Activated CD4-positive, alpha-beta T cell treated with anti-CD3 and anti-CD28 coated beads, Interleukin-2, amount 10 ng/mL, durations not matched to agents 7 days and 5 days (primary cell): ENCODE measurements around the gene PALM3. TPM values are rescaled to one million over a fixed set of nuclear protein-coding genes. Genes with fewer than 3 reads are reported as not detected.
"Not testable (repeated sequence)": the region's sequence is repeated elsewhere in the genome, so short reads cannot be mapped to it uniquely, and the experiment has no call there.

Experiments used
- CTCF ChIA-PET: fragments of 350-600 bp; sonication (Branson Sonifier 250); formaldehyde crosslinking; loops from one replicate; lab custom pipeline; 2021; ENCODE audit warnings: antibody characterized with exemption; lab: Charles Lee
- POLR2A ChIA-PET: fragments of 350-600 bp; sonication (Branson Sonifier 250); formaldehyde crosslinking; loops from one replicate; lab custom pipeline; 2021; ENCODE audit warnings: antibody characterized with exemption; lab: Charles Lee
- DNase-seq: peaks from one replicate; pipeline ENCODE4 v3.0.0-alpha.2; 2020
- H3K27ac Mint-ChIP-seq: one replicate; pipeline ENCODE4 v1.8.0; 2021; ENCODE audit warnings: mild to moderate bottlenecking, moderate library complexity, mixed read lengths
- H3K27me3 Mint-ChIP-seq: one replicate; pipeline ENCODE4 v1.8.0; 2021; ENCODE audit warnings: mixed read lengths
- H3K36me3 Mint-ChIP-seq: one replicate; pipeline ENCODE4 v1.8.0; 2021; ENCODE audit warnings: low read depth, mixed read lengths
- H3K4me1 Mint-ChIP-seq: one replicate; pipeline ENCODE4 v1.8.0; 2021; ENCODE audit warnings: mixed read lengths
- H3K4me3 Mint-ChIP-seq: one replicate; pipeline ENCODE4 v1.8.0; 2021; ENCODE audit warnings: mild to moderate bottlenecking, moderate library complexity, mixed read lengths
- H3K9me3 Mint-ChIP-seq: one replicate; pipeline ENCODE4 v1.8.0; 2021; ENCODE audit warnings: mixed read lengths
- total RNA-seq, 2 experiments: library from RNA; stranded (reverse); gene quantifications; one replicate each; pipeline ENCODE4 v1.2.3, GENCODE V29; 2021

The PALM3 gene
- total RNA-seq, 2 experiments from 2014 or later: not detected

DNA sequence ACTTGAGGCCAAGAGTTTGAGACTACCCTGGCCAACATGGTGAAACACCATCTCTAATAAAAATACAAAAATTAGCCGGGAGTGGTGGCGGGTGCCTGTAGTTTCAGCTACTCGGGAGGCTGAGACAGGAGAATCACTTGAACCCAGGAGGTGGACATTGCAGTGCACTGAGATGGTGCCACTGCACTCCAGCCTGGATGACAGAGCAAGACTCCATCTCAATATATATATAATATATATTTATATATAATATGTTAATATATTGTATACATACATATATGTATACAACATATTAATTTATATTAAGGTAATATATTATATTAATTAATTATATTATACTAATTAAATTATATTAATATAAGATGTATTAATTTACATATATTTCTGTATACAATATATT, 42.1 kb downstream of the PALM3 start:
- not testable (repeated sequence) for DNase-seq, H3K36me3 Mint-ChIP-seq
- POLR2A ChIA-PET: interaction anchor here (0.6 kb wide), 1 partner anchor 9 kb away, joined by 6 read pairs; no protein-coding TSS in a partner anchor

GRCh38 chr19:14019100-14019499, 42.8 kb downstream of the PALM3 start:
- no peaks in the 10 kb centered on the region for H3K27me3 Mint-ChIP-seq
- CTCF ChIA-PET: interaction anchor here (0.6 to 1.8 kb wide), 5 partner anchors 12 to 60 kb away, joined by 3 to 7 read pairs (median 3); partner anchors contain the start of gene IL27RA
- H3K36me3 Mint-ChIP-seq: no peaks in the 10 kb centered on the region
- DNase-seq: no peak
- POLR2A ChIA-PET: interaction anchor here (0.6 kb wide), 1 partner anchor 8 kb away, joined by 6 read pairs; no protein-coding TSS in a partner anchor
- H3K4me1 Mint-ChIP-seq: peaks cover 15% of the 10 kb centered on the region
- no peak overlapping the region for H3K4me3 Mint-ChIP-seq
- H3K9me3 Mint-ChIP-seq: no peaks in the 10 kb centered on the region
- H3K27ac Mint-ChIP-seq: no peak overlapping the region

More for the DNA sequence above, 42.1 kb downstream of the PALM3 start:
- H3K4me3 Mint-ChIP-seq, H3K27me3 Mint-ChIP-seq, H3K9me3 Mint-ChIP-seq, H3K27ac Mint-ChIP-seq: not testable (repeated sequence)
- CTCF ChIA-PET: interaction anchor here (1.2 to 1.8 kb wide), 3 partner anchors 11 to 29 kb away, joined by 3 to 7 read pairs (median 3); partner anchors contain the start of gene IL27RA
- H3K4me1 Mint-ChIP-seq: peaks cover 15% of the 10 kb centered on the region

- ChIA-PET POLR2A (no interaction called here), CTCF (interaction anchor here (0.6 to 1.4 kb wide), 3 partner anchors 8 to 228 kb away, joined by 3 to 4 read pairs (median 4); no protein-coding TSS in a partner anchor)
- H3K27me3 Mint-ChIP-seq: peaks cover 2% of the 10 kb centered on the region
- no peaks in the 10 kb centered on the region for H3K36me3 Mint-ChIP-seq
- H3K4me1 Mint-ChIP-seq: peaks cover 9% of the 10 kb centered on the region
- H3K4me3 Mint-ChIP-seq: no peak overlapping the region
- DNase-seq: no peak
- H3K9me3 Mint-ChIP-seq: no peaks in the 10 kb centered on the region
- H3K27ac Mint-ChIP-seq: no peak overlapping the region
Observed at GRCh38 chr19:14015524-14016035, 46.3 kb downstream of the PALM3 start.

GRCh38 chr19:14012378-14012915, 49.4 kb downstream of the PALM3 start:
- Mint-ChIP-seq H3K9me3 (no peaks in the 10 kb centered on the region), H3K27ac (no peak overlapping the region), H3K4me3 (no peak overlapping the region), H3K36me3 (no peaks in the 10 kb centered on the region), H3K4me1 (peaks cover 7% of the 10 kb centered on the region), H3K27me3 (peaks cover 2% of the 10 kb centered on the region)
- no peak for DNase-seq
- ChIA-PET POLR2A (no interaction called here), CTCF (no interaction called here)

DNA sequence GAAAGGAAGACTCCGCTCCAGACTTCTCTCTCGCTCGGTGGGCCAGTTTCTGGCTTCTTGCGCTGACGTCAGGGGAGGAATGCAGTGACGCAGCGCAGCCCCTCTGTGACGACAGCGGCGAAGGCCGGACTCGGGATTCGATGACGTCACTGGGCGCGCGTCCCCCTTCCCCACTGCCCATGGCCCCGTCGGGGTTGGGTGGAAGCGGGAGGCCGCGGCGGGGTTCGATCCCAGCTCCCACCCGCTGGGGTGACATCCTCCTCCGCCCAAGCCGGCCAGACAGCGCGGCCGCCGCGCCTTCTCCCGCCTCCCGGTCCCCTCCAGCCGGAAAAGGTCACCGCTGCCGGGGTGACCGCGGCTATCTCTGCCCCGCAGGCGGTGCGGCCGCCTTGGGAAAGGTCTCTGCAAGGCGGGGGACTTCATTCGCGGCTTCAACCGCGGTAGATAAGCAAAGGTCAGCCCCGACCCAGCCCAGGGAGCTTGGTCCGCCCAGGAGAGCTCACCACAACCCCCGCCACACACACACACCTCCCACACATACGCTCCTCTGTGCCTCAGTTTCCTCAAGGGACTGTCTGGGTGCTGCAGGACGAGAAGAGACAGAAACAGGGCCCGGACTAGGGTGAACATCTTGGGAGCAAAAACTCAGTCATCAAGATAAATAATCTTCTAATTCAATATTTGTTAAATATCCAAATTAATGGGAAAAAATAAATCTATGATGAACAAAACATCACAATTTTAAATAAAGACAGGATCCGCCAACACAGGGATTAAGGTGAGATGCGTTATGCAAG, 54.9 kb downstream of the PALM3 start:
- Mint-ChIP-seq H3K27me3 (no peaks in the 10 kb centered on the region), H3K4me3 (peak overlapping the region; percentile 84), H3K36me3 (peaks cover 2% of the 10 kb centered on the region), H3K9me3 (no peaks in the 10 kb centered on the region), H3K4me1 (peaks cover 41% of the 10 kb centered on the region), H3K27ac (peak overlapping the region; percentile 100)
- CTCF ChIA-PET: interaction anchor here (0.8 to 1.4 kb wide), 6 partner anchors 9 to 459 kb away, joined by 3 to 4 read pairs (median 3); partner anchors contain the start of gene ASF1B
- no peak for DNase-seq
- POLR2A ChIA-PET: no interaction called here

DNA sequence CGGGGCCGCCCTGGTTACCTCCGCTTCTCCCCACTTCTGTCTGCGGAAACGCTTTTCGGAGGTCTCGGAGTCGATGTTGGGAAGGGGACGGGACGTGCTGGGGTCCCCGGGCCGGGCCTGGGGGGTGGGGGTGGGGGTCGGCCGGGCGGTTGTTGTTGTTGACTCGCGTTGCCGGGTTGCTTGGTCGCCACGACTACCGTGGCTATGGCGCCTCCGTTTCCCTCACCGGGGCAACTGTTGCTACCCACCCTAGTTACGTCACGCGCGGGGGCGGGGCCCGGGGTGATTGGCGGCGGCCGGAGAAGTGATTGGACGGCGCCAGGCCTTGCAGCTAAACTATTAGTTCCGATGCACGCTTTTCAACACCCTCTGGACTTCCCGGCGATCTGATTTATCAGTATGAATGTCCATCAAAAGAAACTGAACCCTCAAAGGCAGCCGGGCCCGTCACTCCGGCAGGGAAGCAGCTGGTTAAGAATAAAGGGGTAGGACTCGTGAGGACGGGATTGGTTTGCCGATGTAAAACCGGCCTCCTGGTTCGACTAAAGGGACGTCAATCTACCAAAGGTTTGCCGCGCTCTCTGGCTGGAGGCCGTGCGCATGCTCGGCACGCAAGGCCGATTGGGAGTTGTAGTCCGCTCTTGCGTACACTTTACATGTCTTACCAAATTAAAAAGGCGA, 55.7 kb downstream of the PALM3 start, which contains the start of gene RFX1:
RFX1 (minus strand) TSS at position 236 of the 681 bp plus-strand sequence. CDS start 12,477 bp downstream, outside the sequence.
- peaks cover 2% of the 10 kb centered on the region for H3K36me3 Mint-ChIP-seq
- no peaks in the 10 kb centered on the region for H3K27me3 Mint-ChIP-seq
- peak; percentile 100 for DNase-seq
- CTCF ChIA-PET: interaction anchor here (1.1 to 1.4 kb wide), 4 partner anchors 19 to 131 kb away, joined by 3 to 4 read pairs (median 4); partner anchors contain the start of gene ASF1B
- peak within 1 kb of the TSS; percentile 84 for H3K4me3 Mint-ChIP-seq
- no peaks in the 10 kb centered on the region for H3K9me3 Mint-ChIP-seq
- POLR2A ChIA-PET: interaction anchor here (0.7 kb wide), 1 partner anchor 854 kb away, joined by 3 read pairs; no protein-coding TSS in a partner anchor
- peaks cover 46% of the 10 kb centered on the region for H3K4me1 Mint-ChIP-seq
- H3K27ac Mint-ChIP-seq: peak within 1 kb of the TSS; percentile 100

DNA sequence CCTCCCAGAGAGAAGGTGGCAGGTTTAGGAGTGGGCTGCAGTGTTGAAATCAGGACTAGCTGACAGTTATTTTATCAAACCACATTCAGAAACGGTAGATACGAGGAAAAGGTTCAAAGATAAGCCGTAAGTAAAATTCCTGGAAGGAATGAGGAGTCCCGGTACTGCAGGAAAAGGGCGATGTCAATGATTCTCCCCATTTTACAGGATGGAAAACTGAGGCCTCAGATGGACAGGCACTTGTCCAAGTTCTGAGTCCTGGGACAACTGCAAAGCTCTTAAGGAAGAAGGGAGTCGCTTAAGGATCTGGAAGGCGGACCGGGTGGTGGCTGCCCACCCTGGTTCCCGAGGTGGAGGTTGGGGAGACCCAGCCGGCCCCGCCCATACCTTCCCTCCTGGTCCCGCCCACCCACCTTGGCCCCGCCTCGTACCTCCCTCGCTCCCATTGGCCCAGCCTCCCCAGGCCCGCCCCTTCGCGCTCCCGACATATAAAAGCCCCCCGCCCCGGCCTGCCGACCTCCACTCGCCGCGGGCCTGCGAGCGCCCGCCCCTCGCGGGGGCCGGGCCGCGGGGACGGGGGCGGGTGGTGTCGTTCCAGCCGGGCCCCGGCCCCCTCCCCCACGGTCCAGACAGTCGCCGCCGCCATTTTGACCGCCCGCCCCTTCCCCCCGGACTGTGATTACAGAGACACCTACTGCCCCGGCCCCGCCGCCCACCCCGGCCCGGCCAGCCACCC, 56.4 kb downstream of the PALM3 start:
- CTCF ChIA-PET: interaction anchor here (0.8 to 1.4 kb wide), 5 partner anchors 10 to 126 kb away, joined by 3 to 4 read pairs (median 3); partner anchors contain the start of gene IL27RA
- H3K36me3 Mint-ChIP-seq: peaks cover 6% of the 10 kb centered on the region
- peaks cover 53% of the 10 kb centered on the region for H3K4me1 Mint-ChIP-seq
- H3K27me3 Mint-ChIP-seq: no peaks in the 10 kb centered on the region
- DNase-seq: peak; percentile 92
- POLR2A ChIA-PET: interaction anchor here (0.5 to 0.7 kb wide), 2 partner anchors 49 to 853 kb away, joined by 3 to 5 read pairs; no protein-coding TSS in a partner anchor
- H3K9me3 Mint-ChIP-seq: no peaks in the 10 kb centered on the region
- peak overlapping the region; percentile 85 for H3K27ac Mint-ChIP-seq
- H3K4me3 Mint-ChIP-seq: peak overlapping the region; percentile 84

DNA sequence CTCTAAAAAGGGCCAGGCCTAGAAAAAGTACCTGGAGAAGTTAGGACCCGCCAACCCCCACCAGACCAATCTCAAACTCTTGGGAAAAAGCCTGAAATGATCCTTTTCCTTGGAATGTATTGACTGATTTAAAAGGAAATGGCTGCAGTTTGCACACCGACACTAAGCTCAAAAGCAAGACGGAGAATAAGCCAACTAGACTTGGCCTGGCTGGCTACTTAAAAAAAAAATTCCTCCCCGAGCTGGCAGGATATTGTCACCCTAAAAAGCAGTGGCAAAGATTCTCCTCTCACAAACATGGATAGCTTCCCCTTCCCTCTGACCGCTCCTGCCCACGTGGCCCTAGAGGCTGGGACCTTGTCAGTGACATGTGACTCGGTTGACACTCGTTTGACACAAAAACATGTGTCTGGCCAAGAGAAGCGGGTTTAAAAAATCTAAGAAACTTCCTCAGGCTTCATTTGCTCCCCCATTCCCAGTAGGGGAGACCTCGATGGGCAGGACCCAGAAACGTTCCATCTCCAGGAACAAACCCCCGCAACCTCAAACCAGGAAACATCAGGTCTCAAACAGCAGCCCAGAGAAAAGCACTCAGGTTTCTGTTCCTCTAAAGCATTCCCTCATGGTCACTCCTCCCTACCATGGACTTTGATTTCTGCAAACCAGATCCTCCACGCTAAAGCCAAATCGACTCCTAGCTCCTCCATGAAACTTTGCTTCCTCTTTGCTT, 57.1 kb downstream of the PALM3 start:
- peaks cover 13% of the 10 kb centered on the region for H3K36me3 Mint-ChIP-seq
- peaks cover 61% of the 10 kb centered on the region for H3K4me1 Mint-ChIP-seq
- ChIA-PET POLR2A (no interaction called here), CTCF (interaction anchor here (0.6 to 1.4 kb wide), 7 partner anchors 9 to 195 kb away, joined by 3 to 4 read pairs (median 3); partner anchors contain the start of gene IL27RA)
- peak overlapping the region; percentile 85 for H3K27ac Mint-ChIP-seq
- no peak for DNase-seq
- peak overlapping the region; percentile 80 for H3K4me3 Mint-ChIP-seq
- H3K27me3 Mint-ChIP-seq: no peaks in the 10 kb centered on the region
- no peaks in the 10 kb centered on the region for H3K9me3 Mint-ChIP-seq

Other genes with a start within 250 kb of the PALM3 start
- under 1 TPM in 1 of 2 experiments, not detected in 1; 0.48 TPM for gene NANOS3, start 184.9 kb downstream of the PALM3 start, total RNA-seq
- 1 to 10 TPM; 6.3 to 8.0 TPM for gene BRME1, start 156.0 kb downstream of the PALM3 start, total RNA-seq
- 10 to 100 TPM; 36.5 to 39.3 TPM for gene CC2D1A, start 155.9 kb downstream of the PALM3 start, total RNA-seq
- gene PODNL1, start 123.7 kb downstream of the PALM3 start, total RNA-seq: under 1 TPM; 0.17 to 0.58 TPM
- 10 to 100 TPM; 80.3 to 85.4 TPM for gene DCAF15, start 109.6 kb downstream of the PALM3 start, total RNA-seq
- 10 to 100 TPM; 19.1 to 19.9 TPM for gene RFX1, start 55.8 kb downstream of the PALM3 start, total RNA-seq
- not detected for gene RLN3, start 33.9 kb downstream of the PALM3 start, total RNA-seq
- gene IL27RA, start 30.3 kb downstream of the PALM3 start, total RNA-seq: 10 to 100 TPM; 66.5 to 70.3 TPM
- under 1 TPM; 0.67 to 0.69 TPM for gene MISP3, start 10.7 kb upstream of the PALM3 start, total RNA-seq
- not detected for gene C19orf67, start 23.7 kb upstream of the PALM3 start, total RNA-seq
- gene SAMD1, start 28.7 kb upstream of the PALM3 start, total RNA-seq: 10 to 100 TPM; 80.7 to 84.5 TPM
- 10 to 100 TPM; 50.6 to 56.8 TPM for gene PRKACA, start 55.7 kb upstream of the PALM3 start, total RNA-seq
- 100 to 1,000 TPM; 119 to 131 TPM for gene ASF1B, start 74.5 kb upstream of the PALM3 start, total RNA-seq
- gene ADGRL1, start 144.1 kb upstream of the PALM3 start, total RNA-seq: 10 to 100 TPM; 12.5 to 14.0 TPM